ENCODE measurements around the gene RNF186. TPM values are rescaled to one million over a fixed set of nuclear protein-coding genes. Genes with fewer than 3 reads are reported as not detected.

Gene RNF186
- polyA plus RNA-seq, 1 of the 3 experiments (the other 2 are of a cell fraction) = not detected

GRCh38 chr1:19861842-19862530 lies 46.9 kb upstream of the RNF186 start:
- H3K9me3 ChIP-seq = no peaks in the 10 kb centered on the region
- no peak overlapping the region for H3K4me3 ChIP-seq (ENCODE audit: low read depth in 2 of 2, low read length in 1 of 2)
- no peaks in the 10 kb centered on the region for H3K36me3 ChIP-seq (replicated peaks in 1 of 2; ENCODE audit: control insufficient read depth in 1 of 2, insufficient read depth in 2 of 2, low read length in 1 of 2)
- TF ChIP-seq YY1 (IDR thresholded peaks at IDR 0.05; ENCODE audit: low read depth) = no peak
- no peak for TF ChIP-seq NFIC (IDR thresholded peaks at IDR 0.05; ENCODE audit: borderline replicate concordance)
- TF ChIP-seq TCF12 (IDR thresholded peaks at IDR 0.05) = no peak
- TF ChIP-seq RCOR1 (IDR thresholded peaks at IDR 0.05; ENCODE audit: low read length) = no peak
- no peak for TF ChIP-seq ELF1 (IDR thresholded peaks at IDR 0.05)
- TF ChIP-seq EP300 (IDR thresholded peaks at IDR 0.05; ENCODE audit: borderline replicate concordance in 1 of 2, low read depth in 1 of 2, low read length in 1 of 2) = no peak
- TF ChIP-seq JUND (IDR thresholded peaks at IDR 0.05) = no peak
- TF ChIP-seq NRF1 (IDR thresholded peaks at IDR 0.05; ENCODE audit: low read depth, low read length) = no peak
- no peak for TF ChIP-seq MAX (IDR thresholded peaks at IDR 0.05; ENCODE audit: low read depth)
- no peak for TF ChIP-seq FOXJ3 (CRISPR knock-in tag; IDR thresholded peaks at IDR 0.05)
- no peaks in the 10 kb centered on the region for H3F3A ChIP-seq (replicated peaks; ENCODE audit: insufficient read depth)
- H3K79me2 ChIP-seq (ENCODE audit: insufficient read depth) = no peaks in the 10 kb centered on the region
- H3K9ac ChIP-seq = no peak overlapping the region
- WGBS (ENCODE audit: low lambda C conversion rate) = 47% methylated on average over 1 of the region's 1 CpG
- H3K27me3 ChIP-seq (ENCODE audit: insufficient read depth) = no peaks in the 10 kb centered on the region
- H3K4me2 ChIP-seq = no peak overlapping the region
- no peak for DNase-seq
- ChIA-PET CTCF (interaction anchor here (0.7 to 1.4 kb wide), 3 partner anchors 16 to 146 kb away, joined by 3 to 5 read pairs (median 4); no protein-coding TSS in a partner anchor), POLR2A (no interaction called here)
- H3K9me2 ChIP-seq = no peaks in the 10 kb centered on the region
- H3K4me1 ChIP-seq (ENCODE audit: control insufficient read depth in 1 of 2, insufficient read depth in 2 of 2, low read depth in 1 of 2, low read length in 1 of 2) = no peaks in the 10 kb centered on the region; a peak in 2 of 4 replicates
- no peaks in the 10 kb centered on the region for H4K20me1 ChIP-seq (ENCODE audit: insufficient read depth)
- no peak overlapping the region for H3K27ac ChIP-seq (ENCODE audit: low read depth in 2 of 2, low read length in 1 of 2)
- H2AFZ ChIP-seq (ENCODE audit: low read depth) = no peak overlapping the region

- ChIA-PET POLR2A (interaction anchor here (0.6 kb wide), 1 partner anchor 11 kb away, joined by 3 read pairs; no protein-coding TSS in a partner anchor), CTCF (interaction anchor here (1.0 to 1.4 kb wide), 2 partner anchors 17 to 145 kb away, joined by 3 to 4 read pairs; no protein-coding TSS in a partner anchor)
- no peaks in the 10 kb centered on the region for H4K20me1 ChIP-seq (ENCODE audit: insufficient read depth)
- no peak overlapping the region for H3K9ac ChIP-seq
- H3K9me3 ChIP-seq = no peaks in the 10 kb centered on the region
- no peaks in the 10 kb centered on the region for H3K27me3 ChIP-seq (ENCODE audit: insufficient read depth)
- no peaks in the 10 kb centered on the region for H3K36me3 ChIP-seq (replicated peaks in 1 of 2; ENCODE audit: control insufficient read depth in 1 of 2, insufficient read depth in 2 of 2, low read length in 1 of 2)
- no peaks in the 10 kb centered on the region; a peak in 2 of 4 replicates for H3K4me1 ChIP-seq (ENCODE audit: control insufficient read depth in 1 of 2, insufficient read depth in 2 of 2, low read depth in 1 of 2, low read length in 1 of 2)
- WGBS (ENCODE audit: low lambda C conversion rate) = 52% methylated on average over 2 of the region's 2 CpGs
- no peak overlapping the region for H2AFZ ChIP-seq (ENCODE audit: low read depth)
- H3K79me2 ChIP-seq (ENCODE audit: insufficient read depth) = no peaks in the 10 kb centered on the region
- no peak overlapping the region for H3K27ac ChIP-seq (ENCODE audit: low read depth in 2 of 2, low read length in 1 of 2)
- no peak overlapping the region for H3K4me3 ChIP-seq (ENCODE audit: low read depth in 2 of 2, low read length in 1 of 2)
- no peaks in the 10 kb centered on the region for H3K9me2 ChIP-seq
- no peak for TF ChIP-seq GATA2 (CRISPR knock-in tag; IDR thresholded peaks at IDR 0.05)
- TF ChIP-seq EP300 (IDR thresholded peaks at IDR 0.05; ENCODE audit: borderline replicate concordance in 1 of 2, low read depth in 1 of 2, low read length in 1 of 2) = no peak
- TF ChIP-seq ELF1 (IDR thresholded peaks at IDR 0.05) = no peak
- TF ChIP-seq SIN3A (IDR thresholded peaks at IDR 0.05; ENCODE audit: borderline replicate concordance, low read depth, low read length) = no peak
- no peak for TF ChIP-seq TCF12 (IDR thresholded peaks at IDR 0.05)
- TF ChIP-seq RFX5 (IDR thresholded peaks at IDR 0.05; ENCODE audit: low read length) = no peak
- TF ChIP-seq FOXJ3 (CRISPR knock-in tag; IDR thresholded peaks at IDR 0.05) = no peak
- no peak for TF ChIP-seq JUND (IDR thresholded peaks at IDR 0.05)
- TF ChIP-seq ZBTB33 (IDR thresholded peaks at IDR 0.05; ENCODE audit: borderline replicate concordance, low read depth) = no peak
- DNase-seq = no peak
- H3F3A ChIP-seq (replicated peaks; ENCODE audit: insufficient read depth) = no peaks in the 10 kb centered on the region
- H3K4me2 ChIP-seq = no peak overlapping the region
These were observed 46.0 kb upstream of the RNF186 start for GRCh38 chr1:19861034-19861433.

Measured in SK-N-SH (cell line).